K562 (cell line): ENCODE measurements around the gene FRMD4A. TPM values are rescaled to one million over a fixed set of nuclear protein-coding genes. Genes with fewer than 3 reads are reported as not detected.

Source experiments
- CBFA2T2 ChIP-seq: fragments of 450-650 bp; conservative IDR thresholded peaks from 2 replicates; pipeline ENCODE4 v1.6.1; 2017; ENCODE audit warnings: mild to moderate bottlenecking
- CBX8 ChIP-seq: fragments of 200-600 bp; sonication (generic); IDR thresholded peaks from 2 replicates; pipeline ENCODE4 v1.6.1; 2012; ENCODE audit warnings: borderline replicate concordance, mixed run types, low read depth, mild to moderate bottlenecking, moderate library complexity, mixed read lengths, low read length, control low read depth, inconsistent platforms; ENCODE audit not compliant: poor library complexity, severe bottlenecking; ENCODE audit errors: extremely low read depth
- CTBP1 ChIP-seq: fragments of 450-650 bp; IDR thresholded peaks from 2 replicates; pipeline ENCODE4 v1.6.1; 2016; ENCODE audit warnings: borderline replicate concordance
- NR3C1 ChIP-seq: sonication (generic); formaldehyde crosslinking; IDR thresholded peaks from 2 replicates; pipeline ENCODE4 v1.8.1; 2022; ENCODE audit warnings: missing genetic modification reagents
- PTBP1 ChIP-seq: fragments of 200-400 bp; formaldehyde crosslinking; IDR thresholded peaks from 2 replicates; pipeline ENCODE4 v1.6.1; 2017; ENCODE audit warnings: low read depth, low read length
- RBM39 ChIP-seq: fragments of 200-400 bp; formaldehyde crosslinking; optimal IDR thresholded peaks from 2 replicates; pipeline ENCODE3; 2018; ENCODE audit warnings: low read depth, low read length
- RHOXF2B ChIP-seq: fragments of 250-450 bp; sonication (Bioruptor Pico); conservative IDR thresholded peaks from 2 replicates; pipeline ENCODE4 v1.5.1; 2021
- SMARCE1 ChIP-seq: fragments of 450-650 bp; IDR thresholded peaks from 2 replicates; pipeline ENCODE4 v1.7.1; 2016; ENCODE audit warnings: mild to moderate bottlenecking
- TAL1 ChIP-seq: fragments of 450-650 bp; IDR thresholded peaks from 2 replicates; pipeline ENCODE4 v1.6.1; 2016; ENCODE audit warnings: mild to moderate bottlenecking
- TCF3 ChIP-seq: sonication (generic); formaldehyde crosslinking; IDR thresholded peaks from 2 replicates; pipeline ENCODE4 v1.4.0; 2020; ENCODE audit warnings: mild to moderate bottlenecking, missing genetic modification reagents
- TRIM24 ChIP-seq, 2 experiments: fragments of 450-650 bp; IDR thresholded peaks; 2 replicates each; pipeline ENCODE4 v1.6.1; 2016
- VEZF1 ChIP-seq: fragments of 200-800 bp; sonication (Bioruptor generic); IDR thresholded peaks from 2 replicates; pipeline ENCODE4 v1.6.1; 2017; ENCODE audit warnings: missing genetic modification characterization, missing compliant biosample characterization
- ZBTB7A ChIP-seq: IDR thresholded peaks from 2 replicates; pipeline ENCODE4 v1.6.1; 2011; ENCODE audit warnings: low read depth, mild to moderate bottlenecking, low read length, moderate library complexity, borderline replicate concordance; ENCODE audit not compliant: control insufficient read depth
- ZBTB8A ChIP-seq: fragments of 450-650 bp; IDR thresholded peaks from 2 replicates; pipeline ENCODE4 v1.6.1; 2018; ENCODE audit warnings: mild to moderate bottlenecking, moderate library complexity; ENCODE audit not compliant: partially characterized antibody
- ZNF165 ChIP-seq: fragments of 250-450 bp; sonication (Bioruptor Pico); IDR thresholded peaks from 2 replicates; pipeline ENCODE4 v1.4.0; 2020; ENCODE audit warnings: borderline replicate concordance
- ZNF217 ChIP-seq: sonication (generic); formaldehyde crosslinking; IDR thresholded peaks from 2 replicates; pipeline ENCODE4 v1.8.0; 2022; ENCODE audit warnings: mild to moderate bottlenecking, missing genetic modification reagents
- ZNF23 ChIP-seq: fragments of 250-450 bp; sonication (Bioruptor Pico); IDR thresholded peaks from 2 replicates; pipeline ENCODE4 v1.4.0; 2020; ENCODE audit warnings: mild to moderate bottlenecking
- ZNF274 ChIP-seq: IDR thresholded peaks from 2 replicates; pipeline ENCODE4 v1.6.1; 2011; ENCODE audit warnings: low read depth, mild to moderate bottlenecking, low read length, moderate library complexity, borderline replicate concordance
- ZNF407 ChIP-seq: fragments of 450-650 bp; IDR thresholded peaks from 2 replicates; pipeline ENCODE4 v1.6.1; 2016; ENCODE audit warnings: low read depth
- ZNF780A ChIP-seq: fragments of 250-450 bp; sonication (Bioruptor Pico); IDR thresholded peaks from 2 replicates; pipeline ENCODE4 v1.5.0; 2021; ENCODE audit warnings: mild to moderate bottlenecking
- polyA plus RNA-seq, 8 experiments: library from polyadenylated mRNA; depleted of rRNA in 4 of 8; stranded (reverse) in 5 of 8; unstranded in 3 of 8; fragments of >200 nt; fragmentation: Nextera tagmentation in 2 of 8; fragmentation: Illumina TruSeq in 1 of 8; extraction: Ambion mirVana in 2 of 8; extraction: Trizol in 1 of 8; gene quantifications; 2 replicates each; pipeline versions ENCODE4 v1.2.1 to v1.2.3, GENCODE V29; 2011 to 2014; ENCODE audit warnings: inconsistent platforms in 1 of 8, missing spikeins in 1 of 8
- total RNA-seq, 7 experiments: library from RNA; depleted of rRNA in 6 of 7; stranded (reverse); fragments of >200 nt in 6 of 7; fragmentation: Illumina TruSeq in 2 of 7; extraction: Trizol in 2 of 7; gene quantifications; 2 replicates each; pipeline versions ENCODE4 v1.2.1 to v1.2.3, GENCODE V29; 2011 to 2021; ENCODE audit warnings: low replicate concordance in 1 of 7

FRMD4A gene
- total and polyA plus RNA-seq, 9 of the 15 experiments (the other 6 are each of a cell fraction or from before 2014, with no cell fraction given) = 0.80 to 5.2 (median 3.0) TPM

GRCh38 chr10:13712837-13713581 is 617.7 kb downstream of the FRMD4A start (continued):
- peak; percentile 59 for TF ChIP-seq VEZF1 (CRISPR knock-in tag)
- peak; percentile 85 for TF ChIP-seq SMARCE1
- peak; percentile 76 for TF ChIP-seq CBFA2T2
- TF ChIP-seq ZNF23 (CRISPR knock-in tag) = no peak
- peak in 1 of 2 experiments; percentile 52; a peak in 2 of 4 replicates for TF ChIP-seq TRIM24 (IDR thresholded peaks at IDR 0.05)
- no peak for TF ChIP-seq RHOXF2B
- no peak for TF ChIP-seq ZBTB8A
- TF ChIP-seq CTBP1 = peak; percentile 25; the same call in 1 of the 2 replicates
- TF ChIP-seq ZNF407 = no peak
- no peak for TF ChIP-seq PTBP1
- no peak for TF ChIP-seq ZNF780A
- 0 out of 2 replicates have a peak, but pooled peaks have one; percentile 40 for TF ChIP-seq ZBTB7A
- TF ChIP-seq TAL1 = peak; percentile 27; the same call in 1 of the 2 replicates
- TF ChIP-seq TCF3 = peak; percentile 56
- TF ChIP-seq CBX8 = no peak
- no peak for TF ChIP-seq RBM39
- no peak for TF ChIP-seq ZNF274
- no peak for TF ChIP-seq ZNF217 (CRISPR knock-in tag)
- no peak for TF ChIP-seq NR3C1 (CRISPR knock-in tag)
- TF ChIP-seq ZNF165 (CRISPR knock-in tag) = no peak
